HepG2 (cell line): Measurements from ENCODE around the gene PKIB. TPM values are rescaled to one million over a fixed set of nuclear protein-coding genes. Genes with fewer than 3 reads are reported as not detected.

ENCODE experiments used
- BRD4 ChIP-seq: sonication (generic); formaldehyde crosslinking; IDR thresholded peaks from 2 replicates; pipeline ENCODE4 v1.4.0; 2020; ENCODE audit warnings: missing genetic modification reagents
- CEBPB ChIP-seq: IDR thresholded peaks from 2 replicates; pipeline ENCODE4 v1.6.1; 2011; ENCODE audit warnings: low read depth, low read length, improper control_type of control experiment, borderline replicate concordance
- HDAC2 ChIP-seq: sonication (generic); formaldehyde crosslinking; IDR thresholded peaks from 2 replicates; pipeline ENCODE4 v1.4.0; 2020; ENCODE audit warnings: missing genetic modification reagents
- KDM5B ChIP-seq: sonication (generic); formaldehyde crosslinking; IDR thresholded peaks from 2 replicates; pipeline ENCODE4 v1.4.0; 2020; ENCODE audit warnings: missing genetic modification reagents, mild to moderate bottlenecking, borderline replicate concordance
- SP140L ChIP-seq: sonication (generic); formaldehyde crosslinking; IDR thresholded peaks from 2 replicates; pipeline ENCODE4 v1.4.0; 2020; ENCODE audit warnings: missing genetic modification reagents, borderline replicate concordance
- SYNCRIP ChIP-seq: fragments of 200-400 bp; formaldehyde crosslinking; IDR thresholded peaks from 2 replicates; pipeline ENCODE4 v1.6.1; 2018; ENCODE audit warnings: mild to moderate bottlenecking, low read depth, low read length; ENCODE audit not compliant: insufficient read depth
- TP53 ChIP-seq: sonication (generic); formaldehyde crosslinking; conservative IDR thresholded peaks from 2 replicates; pipeline ENCODE4 v1.4.0; 2020; ENCODE audit warnings: missing genetic modification reagents
- TRIM24 ChIP-seq: sonication (generic); formaldehyde crosslinking; IDR thresholded peaks from 2 replicates; pipeline ENCODE4 v1.8.0; 2022; ENCODE audit warnings: mild to moderate bottlenecking, missing genetic modification reagents
- UBTF ChIP-seq: sonication (generic); formaldehyde crosslinking; IDR thresholded peaks from 2 replicates; pipeline ENCODE4 v1.4.0; 2020; ENCODE audit warnings: mild to moderate bottlenecking, missing genetic modification reagents
- ZNF253 ChIP-seq: sonication (generic); formaldehyde crosslinking; IDR thresholded peaks from 2 replicates; pipeline ENCODE4 v1.8.0; 2022; ENCODE audit warnings: mild to moderate bottlenecking, missing genetic modification reagents, borderline replicate concordance
- ZNF275 ChIP-seq: sonication (generic); formaldehyde crosslinking; IDR thresholded peaks from 2 replicates; pipeline ENCODE4 v1.8.0; 2022; ENCODE audit warnings: missing genetic modification reagents, mild to moderate bottlenecking, inconsistent platforms, borderline replicate concordance
- ZNF414 ChIP-seq: sonication (generic); formaldehyde crosslinking; IDR thresholded peaks from 2 replicates; pipeline ENCODE4 v1.5.0; 2020; ENCODE audit warnings: missing genetic modification reagents
- ZNF597 ChIP-seq: sonication (generic); formaldehyde crosslinking; IDR thresholded peaks from 2 replicates; pipeline ENCODE4 v1.5.0; 2020; ENCODE audit warnings: missing genetic modification reagents
- ZNF598 ChIP-seq: sonication (generic); formaldehyde crosslinking; IDR thresholded peaks from 2 replicates; pipeline ENCODE4 v1.5.1; 2020; ENCODE audit warnings: mild to moderate bottlenecking, missing genetic modification reagents, borderline replicate concordance
- ZNF614 ChIP-seq: IDR thresholded peaks from 2 replicates; pipeline ENCODE4 v1.6.1; 2018; ENCODE audit warnings: missing biosample characterization, missing genetic modification reagents, inconsistent platforms, borderline replicate concordance
- ZNF687 ChIP-seq: sonication (generic); formaldehyde crosslinking; IDR thresholded peaks from 2 replicates; pipeline ENCODE4 v1.5.1; 2020; ENCODE audit warnings: mild to moderate bottlenecking, missing genetic modification reagents, moderate library complexity
- ZNF768 ChIP-seq: sonication (generic); formaldehyde crosslinking; IDR thresholded peaks from 2 replicates; pipeline ENCODE4 v1.4.0; 2020; ENCODE audit warnings: missing genetic modification reagents
- ZNF777 ChIP-seq: sonication (generic); formaldehyde crosslinking; IDR thresholded peaks from 2 replicates; pipeline ENCODE4 v1.4.0; 2020; ENCODE audit warnings: missing genetic modification reagents
- polyA plus RNA-seq, 8 experiments: library from polyadenylated mRNA; depleted of rRNA in 3 of 8; stranded (reverse) in 7 of 8; unstranded in 1 of 8; fragments of >200 nt; fragmentation: Illumina TruSeq in 4 of 8; extraction: Trizol in 4 of 8; gene quantifications; 2 replicates each; pipeline versions ENCODE4 v1.2.1 to v1.2.3, GENCODE V29; 2011 to 2016; ENCODE audit warnings: low read depth in 4 of 8, missing spikeins in 1 of 8, mixed read lengths in 1 of 8; ENCODE audit not compliant: insufficient read depth in 1 of 8
- total RNA-seq, 5 experiments: library from RNA; depleted of rRNA; stranded (reverse); fragments of >200 nt; fragmentation: Illumina TruSeq; extraction: Trizol; gene quantifications; 2 replicates each; pipeline ENCODE4 v1.2.3, GENCODE V29; 2016; ENCODE audit warnings: low read depth in 1 of 5

Gene PKIB
- total and polyA plus RNA-seq, 2 of the 13 experiments (the other 11 are each of a cell fraction or from before 2014, with no cell fraction given): 1.4 to 1.5 TPM

GRCh38 chr6:122610690-122611455 is 668 bp downstream of the PKIB start (continued):
- peak; percentile 43; the same call in 1 of the 2 replicates for TF ChIP-seq ZNF777 (CRISPR knock-in tag)
- TF ChIP-seq CEBPB: no peak
- TF ChIP-seq HDAC2 (CRISPR knock-in tag): 0 out of 2 replicates have a peak, but pooled peaks have one; percentile 13
- TF ChIP-seq ZNF253 (CRISPR knock-in tag): no peak
- no peak for TF ChIP-seq TP53
- TF ChIP-seq ZNF414 (CRISPR knock-in tag): 0 out of 2 replicates have a peak, but pooled peaks have one; percentile 3
- 0 out of 2 replicates have a peak, but pooled peaks have one; percentile 9 for TF ChIP-seq ZNF598 (CRISPR knock-in tag)
- peak; percentile 81 for TF ChIP-seq ZNF768 (CRISPR knock-in tag)
- no peak for TF ChIP-seq ZNF597 (CRISPR knock-in tag)
- TF ChIP-seq SP140L: no peak
- no peak for TF ChIP-seq ZNF614 (CRISPR knock-in tag)
- TF ChIP-seq ZNF687 (CRISPR knock-in tag): 0 out of 2 replicates have a peak, but pooled peaks have one; percentile 35
- TF ChIP-seq UBTF: no peak
- no peak for TF ChIP-seq TRIM24
- TF ChIP-seq ZNF275 (CRISPR knock-in tag): 0 out of 2 replicates have a peak, but pooled peaks have one; percentile 25
- no peak for TF ChIP-seq SYNCRIP
- TF ChIP-seq BRD4 (CRISPR knock-in tag): no peak
- 0 out of 2 replicates have a peak, but pooled peaks have one; percentile 7 for TF ChIP-seq KDM5B (CRISPR knock-in tag)
